ENCODE data around the gene ZSCAN5C.

DNA sequence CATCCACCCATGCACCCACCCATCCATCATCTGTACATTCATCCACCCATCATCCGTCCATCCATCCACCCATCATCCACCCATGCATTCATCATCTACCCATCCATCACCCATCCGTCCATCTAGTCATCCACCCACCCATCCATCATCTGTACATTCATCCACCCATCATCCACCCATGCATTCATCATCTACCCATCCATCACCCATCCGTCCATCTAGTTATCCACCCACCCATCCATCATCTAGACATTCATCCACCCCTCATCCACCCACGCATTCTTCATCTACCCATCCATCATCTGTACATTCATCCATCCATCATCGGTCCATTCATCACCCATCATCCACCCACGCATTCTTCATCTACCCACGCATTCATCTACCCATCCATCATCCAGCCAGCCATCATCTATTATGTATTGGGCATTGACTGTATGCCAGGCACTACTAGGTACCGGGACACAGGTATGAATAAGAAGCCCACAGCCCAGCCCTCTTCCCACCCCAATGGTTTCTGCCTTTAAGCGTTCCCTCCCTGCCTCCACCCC, 43.0 kb upstream of the ZSCAN5C start:
- TF ChIP-seq, protein P1, sequence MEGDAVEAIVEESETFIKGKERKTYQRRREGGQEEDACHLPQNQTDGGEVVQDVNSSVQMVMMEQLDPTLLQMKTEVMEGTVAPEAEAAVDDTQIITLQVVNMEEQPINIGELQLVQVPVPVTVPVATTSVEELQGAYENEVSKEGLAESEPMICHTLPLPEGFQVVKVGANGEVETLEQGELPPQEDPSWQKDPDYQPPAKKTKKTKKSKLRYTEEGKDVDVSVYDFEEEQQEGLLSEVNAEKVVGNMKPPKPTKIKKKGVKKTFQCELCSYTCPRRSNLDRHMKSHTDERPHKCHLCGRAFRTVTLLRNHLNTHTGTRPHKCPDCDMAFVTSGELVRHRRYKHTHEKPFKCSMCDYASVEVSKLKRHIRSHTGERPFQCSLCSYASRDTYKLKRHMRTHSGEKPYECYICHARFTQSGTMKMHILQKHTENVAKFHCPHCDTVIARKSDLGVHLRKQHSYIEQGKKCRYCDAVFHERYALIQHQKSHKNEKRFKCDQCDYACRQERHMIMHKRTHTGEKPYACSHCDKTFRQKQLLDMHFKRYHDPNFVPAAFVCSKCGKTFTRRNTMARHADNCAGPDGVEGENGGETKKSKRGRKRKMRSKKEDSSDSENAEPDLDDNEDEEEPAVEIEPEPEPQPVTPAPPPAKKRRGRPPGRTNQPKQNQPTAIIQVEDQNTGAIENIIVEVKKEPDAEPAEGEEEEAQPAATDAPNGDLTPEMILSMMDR (tag by site-specific recombination; IDR thresholded peaks at IDR 0.05) = no peak
- no peak for TF ChIP-seq ZNF792 (tag by site-specific recombination; IDR thresholded peaks at IDR 0.05)
- TF ChIP-seq FEZF1 (tag by site-specific recombination; IDR thresholded peaks at IDR 0.05) = no peak
- TF ChIP-seq, protein P2, sequence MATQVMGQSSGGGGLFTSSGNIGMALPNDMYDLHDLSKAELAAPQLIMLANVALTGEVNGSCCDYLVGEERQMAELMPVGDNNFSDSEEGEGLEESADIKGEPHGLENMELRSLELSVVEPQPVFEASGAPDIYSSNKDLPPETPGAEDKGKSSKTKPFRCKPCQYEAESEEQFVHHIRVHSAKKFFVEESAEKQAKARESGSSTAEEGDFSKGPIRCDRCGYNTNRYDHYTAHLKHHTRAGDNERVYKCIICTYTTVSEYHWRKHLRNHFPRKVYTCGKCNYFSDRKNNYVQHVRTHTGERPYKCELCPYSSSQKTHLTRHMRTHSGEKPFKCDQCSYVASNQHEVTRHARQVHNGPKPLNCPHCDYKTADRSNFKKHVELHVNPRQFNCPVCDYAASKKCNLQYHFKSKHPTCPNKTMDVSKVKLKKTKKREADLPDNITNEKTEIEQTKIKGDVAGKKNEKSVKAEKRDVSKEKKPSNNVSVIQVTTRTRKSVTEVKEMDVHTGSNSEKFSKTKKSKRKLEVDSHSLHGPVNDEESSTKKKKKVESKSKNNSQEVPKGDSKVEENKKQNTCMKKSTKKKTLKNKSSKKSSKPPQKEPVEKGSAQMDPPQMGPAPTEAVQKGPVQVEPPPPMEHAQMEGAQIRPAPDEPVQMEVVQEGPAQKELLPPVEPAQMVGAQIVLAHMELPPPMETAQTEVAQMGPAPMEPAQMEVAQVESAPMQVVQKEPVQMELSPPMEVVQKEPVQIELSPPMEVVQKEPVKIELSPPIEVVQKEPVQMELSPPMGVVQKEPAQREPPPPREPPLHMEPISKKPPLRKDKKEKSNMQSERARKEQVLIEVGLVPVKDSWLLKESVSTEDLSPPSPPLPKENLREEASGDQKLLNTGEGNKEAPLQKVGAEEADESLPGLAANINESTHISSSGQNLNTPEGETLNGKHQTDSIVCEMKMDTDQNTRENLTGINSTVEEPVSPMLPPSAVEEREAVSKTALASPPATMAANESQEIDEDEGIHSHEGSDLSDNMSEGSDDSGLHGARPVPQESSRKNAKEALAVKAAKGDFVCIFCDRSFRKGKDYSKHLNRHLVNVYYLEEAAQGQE (tag by site-specific recombination; IDR thresholded peaks at IDR 0.05) = no peak
- TF ChIP-seq, protein P3, sequence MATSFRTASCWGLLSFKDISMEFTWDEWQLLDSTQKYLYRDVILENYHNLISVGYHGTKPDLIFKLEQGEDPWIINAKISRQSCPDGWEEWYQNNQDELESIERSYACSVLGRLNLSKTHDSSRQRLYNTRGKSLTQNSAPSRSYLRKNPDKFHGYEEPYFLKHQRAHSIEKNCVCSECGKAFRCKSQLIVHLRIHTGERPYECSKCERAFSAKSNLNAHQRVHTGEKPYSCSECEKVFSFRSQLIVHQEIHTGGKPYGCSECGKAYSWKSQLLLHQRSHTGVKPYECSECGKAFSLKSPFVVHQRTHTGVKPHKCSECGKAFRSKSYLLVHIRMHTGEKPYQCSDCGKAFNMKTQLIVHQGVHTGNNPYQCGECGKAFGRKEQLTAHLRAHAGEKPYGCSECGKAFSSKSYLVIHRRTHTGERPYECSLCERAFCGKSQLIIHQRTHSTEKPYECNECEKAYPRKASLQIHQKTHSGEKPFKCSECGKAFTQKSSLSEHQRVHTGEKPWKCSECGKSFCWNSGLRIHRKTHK (tag by site-specific recombination; IDR thresholded peaks at IDR 0.05) = no peak
- TF ChIP-seq ZNF366 (tag by site-specific recombination; conservative IDR thresholded peaks at IDR 0.05) = peak; percentile 95
- no peak for TF ChIP-seq TCF7L2 (IDR thresholded peaks at IDR 0.05; ENCODE audit: borderline replicate concordance, low read depth, low read length)
- TF ChIP-seq, protein P4, sequence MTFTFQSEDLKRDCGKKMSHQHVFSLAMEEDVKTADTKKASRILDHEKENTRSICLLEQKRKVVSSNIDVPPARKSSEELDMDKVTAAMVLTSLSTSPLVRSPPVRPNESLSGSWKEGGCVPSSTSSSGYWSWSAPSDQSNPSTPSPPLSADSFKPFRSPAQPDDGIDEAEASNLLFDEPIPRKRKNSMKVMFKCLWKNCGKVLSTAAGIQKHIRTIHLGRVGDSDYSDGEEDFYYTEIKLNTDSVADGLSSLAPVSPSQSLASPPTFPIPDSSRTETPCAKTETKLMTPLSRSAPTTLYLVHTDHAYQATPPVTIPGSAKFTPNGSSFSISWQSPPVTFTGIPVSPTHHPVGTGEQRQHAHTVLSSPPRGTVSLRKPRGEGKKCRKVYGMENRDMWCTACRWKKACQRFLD (tag by site-specific recombination; IDR thresholded peaks at IDR 0.05) = no peak
- TF ChIP-seq ZEB2 (tag by site-specific recombination; IDR thresholded peaks at IDR 0.05) = no peak
